Thoracic aorta (tissue), 2 donors: ENCODE data around the gene PLPPR1. TPM values are rescaled to one million over a fixed set of nuclear protein-coding genes. Genes with fewer than 3 reads are reported as not detected.
"Not testable (repeated sequence)": the region's sequence is repeated elsewhere in the genome, so short reads cannot be mapped to it uniquely, and the experiment has no call there.

Source experiments
- ATAC-seq: fragments of 150-250 bp; one replicate; pipeline ENCODE4 v1.8.0; 2017; ENCODE audit warnings: low read depth; ENCODE audit not compliant: insufficient number of reproducible peaks, low FRiP score
- DNase-seq: peaks from one replicate; pipeline ENCODE4 v3.0.0-alpha.2; 2020; ENCODE audit warnings: low spot score
- H3K27ac ChIP-seq, 2 donors: fragments of 200-600 bp; sonication (generic); 1 replicate in 1 of 2; 2 replicates in 1 of 2; pipeline ENCODE4 v1.5.1; 2016; ENCODE audit warnings: mild to moderate bottlenecking in 2 of 2, moderate library complexity in 2 of 2
- H3K27me3 ChIP-seq: fragments of 200-600 bp; sonication (generic); replicated peaks from 2 replicates; pipeline ENCODE4 v1.6.0; 2016; ENCODE audit warnings: mild to moderate bottlenecking; ENCODE audit not compliant: insufficient read depth
- H3K36me3 ChIP-seq: fragments of 200-600 bp; sonication (generic); one replicate; pipeline ENCODE4 v1.5.1; 2016
- H3K4me1 ChIP-seq, 2 donors: fragments of 200-600 bp; sonication (generic); 1 replicate in 1 of 2; 2 replicates in 1 of 2; pipeline versions ENCODE4 v1.5.1 to v1.6.0; 2016; ENCODE audit warnings: low read depth in 2 of 2, mild to moderate bottlenecking in 1 of 2; ENCODE audit not compliant: control insufficient read depth in 1 of 2
- H3K4me3 ChIP-seq: fragments of 200-600 bp; sonication (generic); 2 replicates; pipeline ENCODE4 v1.5.1; 2016; ENCODE audit warnings: mild to moderate bottlenecking
- H3K9me3 ChIP-seq: fragments of 200-600 bp; sonication (generic); 2 replicates; pipeline ENCODE4 v1.5.1; 2016
- CTCF ChIP-seq: fragments of 200-600 bp; sonication (generic); IDR thresholded peaks from one replicate; pipeline ENCODE4 v1.5.1; 2019; ENCODE audit warnings: antibody characterized with exemption
- total RNA-seq, 2 donors: library from RNA; depleted of rRNA; stranded (reverse); fragments of >200 nt; gene quantifications; one replicate each; pipeline versions ENCODE4 v1.1.0 to v1.2.3, GENCODE V29; 2016

The PLPPR1 gene
- total RNA-seq, 2 donors from 2014 or later: not detected

- DNase-seq: no peak
- Histone ChIP-seq H3K4me3 (no peak overlapping the region), H3K9me3 (no peaks in the 10 kb centered on the region), H3K27ac (no peak overlapping the region), H3K36me3 (no peaks in the 10 kb centered on the region), H3K27me3 (no peaks in the 10 kb centered on the region), H3K4me1 (no peaks in the 10 kb centered on the region)
- no peak for ATAC-seq
- no peak for TF ChIP-seq CTCF
Observed at GRCh38 chr9:101271102-101271501, 242.6 kb downstream of the PLPPR1 start.

- Histone ChIP-seq H3K4me3 (no peak overlapping the region), H3K9me3 (no peaks in the 10 kb centered on the region), H3K27me3 (no peaks in the 10 kb centered on the region), H3K27ac (no peak overlapping the region), H3K36me3 (no peaks in the 10 kb centered on the region), H3K4me1 (no peaks in the 10 kb centered on the region)
- ATAC-seq: no peak
- DNase-seq: no peak
- no peak for TF ChIP-seq CTCF
Observed at GRCh38 chr9:101274971-101275768, 246.6 kb downstream of the PLPPR1 start.

- Histone ChIP-seq H3K4me3 (no peak overlapping the region), H3K4me1 (no peaks in the 10 kb centered on the region), H3K36me3 (no peaks in the 10 kb centered on the region), H3K9me3 (no peaks in the 10 kb centered on the region), H3K27me3 (no peaks in the 10 kb centered on the region), H3K27ac (no peak overlapping the region)
- no peak for TF ChIP-seq CTCF
- DNase-seq: no peak
- ATAC-seq: no peak
Observed at GRCh38 chr9:101275769-101276250, 247.3 kb downstream of the PLPPR1 start.

- H3K4me3 ChIP-seq, H3K27ac ChIP-seq, H3K9me3 ChIP-seq, ATAC-seq, DNase-seq, H3K36me3 ChIP-seq, H3K4me1 ChIP-seq, H3K27me3 ChIP-seq: not testable (repeated sequence)
Observed at GRCh38 chr9:101291043-101291442, 262.5 kb downstream of the PLPPR1 start.

GRCh38 chr9:101299901-101300300, 271.4 kb downstream of the PLPPR1 start:
- H3K27me3 ChIP-seq: no peaks in the 10 kb centered on the region
- no peak for TF ChIP-seq CTCF
- ATAC-seq (no peak), DNase-seq (no peak)
- no peak overlapping the region for H3K27ac ChIP-seq
- no peaks in the 10 kb centered on the region for H3K36me3 ChIP-seq
- no peaks in the 10 kb centered on the region for H3K9me3 ChIP-seq
- H3K4me1 ChIP-seq: no peaks in the 10 kb centered on the region
- no peak overlapping the region for H3K4me3 ChIP-seq
